ENCODE data around the gene GFRA1. TPM values are rescaled to one million over a fixed set of nuclear protein-coding genes. Genes with fewer than 3 reads are reported as not detected.

GFRA1 gene
- polyA plus RNA-seq, 3 donors from 2014 or later, result not detected

DNA sequence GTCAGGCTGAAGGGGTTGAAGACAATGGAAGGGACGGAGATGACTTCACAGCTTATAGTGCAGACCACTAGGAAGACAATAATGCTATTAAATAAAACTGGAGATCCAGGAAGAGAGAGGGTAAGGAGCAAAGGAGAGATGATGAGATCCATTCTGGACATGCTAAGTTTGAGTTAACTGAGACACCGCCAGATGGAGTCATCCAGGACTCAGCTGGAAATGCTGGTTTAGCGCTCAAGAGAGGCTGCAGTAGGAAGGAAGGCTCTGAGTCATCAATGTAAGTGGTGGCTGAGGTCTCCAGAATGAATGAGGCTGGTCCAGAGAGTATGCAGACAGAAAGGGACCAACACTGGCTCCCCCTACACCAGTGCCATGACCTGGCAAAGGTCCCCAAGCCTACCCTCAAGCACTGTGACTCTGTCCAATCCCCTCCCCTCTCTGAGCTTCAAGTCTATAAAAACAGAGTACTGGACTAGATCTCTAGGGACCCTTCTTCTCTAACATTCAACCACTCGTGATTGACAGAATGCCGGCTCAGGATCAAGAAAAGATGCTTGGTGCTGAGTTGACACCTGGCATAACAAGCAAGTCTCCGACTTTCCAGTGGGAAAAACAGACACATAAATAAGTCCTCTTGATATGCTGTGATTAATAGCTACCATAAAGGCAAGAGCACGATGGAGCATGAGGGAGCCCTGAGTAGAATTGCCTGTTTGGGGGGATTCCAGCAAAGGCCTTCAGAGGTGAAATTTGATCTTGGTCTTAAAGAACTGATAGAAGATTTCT lies 8.9 kb downstream of the GFRA1 start:
- DNase-seq, result no peak
- H3K27ac Mint-ChIP-seq, result no peak overlapping the region
- peaks cover 0 to 6% (median under 1%) of the 10 kb centered on the region in 6 donors for H3K9me3 Mint-ChIP-seq
- no peaks in the 10 kb centered on the region for H3K36me3 Mint-ChIP-seq
- peaks cover 0 to 4% (median 2%) of the 10 kb centered on the region in 3 donors for H3K27me3 Mint-ChIP-seq (ENCODE audit: low read depth in 3 of 3)
- no peaks in the 10 kb centered on the region for H3K4me1 Mint-ChIP-seq
- no peak overlapping the region for H3K4me3 Mint-ChIP-seq

DNA sequence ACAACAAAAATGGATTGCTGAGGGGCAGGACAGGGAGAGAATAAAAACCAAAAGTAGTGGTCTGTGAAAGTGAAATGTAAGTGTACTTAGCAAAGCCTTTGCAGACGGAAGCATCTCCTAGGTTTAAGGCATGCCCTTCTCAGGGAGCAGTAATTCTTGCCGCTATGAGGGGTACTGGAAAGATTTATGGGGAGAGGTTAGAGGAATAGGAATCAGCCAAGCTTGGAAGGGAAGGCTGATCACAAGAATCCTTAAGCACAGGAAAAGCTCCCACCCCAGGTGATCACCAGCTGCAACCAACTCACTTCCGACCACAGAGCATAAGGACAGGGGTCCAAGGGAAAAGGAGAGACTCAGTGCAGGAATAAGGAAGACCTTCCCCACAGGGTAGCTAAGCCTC lies 10.3 kb downstream of the GFRA1 start:
- DNase-seq, result no peak
- H3K9me3 Mint-ChIP-seq, result peaks cover 0 to 10% (median 2%) of the 10 kb centered on the region in 6 donors
- H3K27ac Mint-ChIP-seq, result no peak overlapping the region
- H3K4me1 Mint-ChIP-seq, result no peaks in the 10 kb centered on the region
- peaks cover 0 to 5% (median 2%) of the 10 kb centered on the region in 3 donors for H3K27me3 Mint-ChIP-seq (ENCODE audit: low read depth in 3 of 3)
- H3K4me3 Mint-ChIP-seq, result no peak overlapping the region
- no peaks in the 10 kb centered on the region for H3K36me3 Mint-ChIP-seq

DNA sequence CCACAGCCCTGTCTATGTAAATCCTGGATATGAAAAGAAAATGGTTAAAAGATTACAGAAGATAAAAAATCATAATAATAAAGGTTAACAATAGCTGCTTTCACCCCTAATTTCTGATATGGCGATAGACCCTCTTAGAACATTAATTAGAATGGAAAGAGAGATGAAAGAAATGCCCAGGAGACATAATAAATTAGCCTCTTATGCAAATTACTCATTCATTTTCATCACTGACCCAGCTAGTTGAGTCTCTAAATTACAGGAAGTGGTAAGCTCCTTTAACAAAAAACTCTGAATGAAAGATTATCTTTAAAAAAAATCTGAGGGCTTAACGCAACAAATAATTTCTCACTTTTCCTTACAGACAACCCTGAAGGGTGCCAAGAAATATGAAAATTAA lies 12.4 kb downstream of the GFRA1 start:
- Mint-ChIP-seq H3K27ac (no peak overlapping the region), H3K4me3 (no peak overlapping the region), H3K9me3 (peaks cover 0 to 11% (median 3%) of the 10 kb centered on the region in 6 donors), H3K27me3 (ENCODE audit: low read depth in 3 of 3) (peaks cover 0 to 4% (median 0%) of the 10 kb centered on the region in 3 donors), H3K4me1 (no peaks in the 10 kb centered on the region), H3K36me3 (no peaks in the 10 kb centered on the region)
- DNase-seq, result no peak

DNA sequence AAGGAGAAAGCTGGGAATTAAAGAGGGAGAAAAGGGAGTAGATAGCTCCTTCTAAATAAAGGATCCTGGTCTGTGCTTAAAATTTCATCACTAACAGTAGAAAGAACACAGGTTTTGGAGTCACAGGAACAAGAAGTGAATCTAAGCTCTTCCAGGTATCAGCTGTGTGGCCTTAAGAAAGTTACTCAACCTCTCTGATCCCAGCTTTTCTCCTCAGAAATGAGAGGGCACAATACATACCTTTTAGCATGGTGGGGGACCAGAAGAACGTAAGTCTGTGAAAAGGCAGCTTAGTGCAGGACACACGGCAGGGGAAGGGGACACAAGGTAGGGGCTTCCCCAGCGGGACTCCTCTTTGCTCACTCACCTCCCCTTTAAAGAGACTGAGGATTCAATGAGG lies 13.4 kb downstream of the GFRA1 start:
- H3K9me3 Mint-ChIP-seq, result peaks cover 0 to 11% (median 3%) of the 10 kb centered on the region in 6 donors
- no peak for DNase-seq
- H3K27ac Mint-ChIP-seq, result no peak overlapping the region
- H3K27me3 Mint-ChIP-seq (ENCODE audit: low read depth in 3 of 3), result peaks cover 0 to 4% (median 2%) of the 10 kb centered on the region in 3 donors
- H3K4me1 Mint-ChIP-seq, result no peaks in the 10 kb centered on the region
- H3K36me3 Mint-ChIP-seq, result no peaks in the 10 kb centered on the region
- H3K4me3 Mint-ChIP-seq, result no peak overlapping the region

DNA sequence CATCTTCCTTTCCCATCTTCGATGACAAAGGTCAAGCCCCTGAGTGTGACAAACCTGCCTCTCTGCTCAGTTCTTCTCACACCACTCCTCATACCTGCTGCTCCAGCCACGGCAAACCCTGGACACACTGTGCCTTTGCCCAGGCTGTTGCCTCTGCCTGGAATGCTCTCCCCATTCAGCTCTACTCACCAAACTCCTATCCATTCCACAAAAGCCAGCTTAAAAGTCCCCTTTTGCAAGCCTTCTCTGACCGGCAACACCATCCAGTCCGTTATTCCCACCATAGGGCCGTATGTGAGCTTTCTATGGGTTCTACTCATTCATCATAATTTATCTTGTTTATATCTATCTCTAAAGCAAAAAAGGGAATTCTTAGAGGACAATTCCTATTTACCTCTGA lies 15.2 kb downstream of the GFRA1 start:
- peaks cover 0 to 4% (median 3%) of the 10 kb centered on the region in 3 donors for H3K27me3 Mint-ChIP-seq (ENCODE audit: low read depth in 3 of 3)
- peaks cover 0 to 11% (median 3%) of the 10 kb centered on the region in 6 donors for H3K9me3 Mint-ChIP-seq
- DNase-seq, result no peak
- H3K36me3 Mint-ChIP-seq, result no peaks in the 10 kb centered on the region
- H3K4me1 Mint-ChIP-seq, result no peaks in the 10 kb centered on the region
- no peak overlapping the region for H3K27ac Mint-ChIP-seq
- H3K4me3 Mint-ChIP-seq, result no peak overlapping the region

DNA sequence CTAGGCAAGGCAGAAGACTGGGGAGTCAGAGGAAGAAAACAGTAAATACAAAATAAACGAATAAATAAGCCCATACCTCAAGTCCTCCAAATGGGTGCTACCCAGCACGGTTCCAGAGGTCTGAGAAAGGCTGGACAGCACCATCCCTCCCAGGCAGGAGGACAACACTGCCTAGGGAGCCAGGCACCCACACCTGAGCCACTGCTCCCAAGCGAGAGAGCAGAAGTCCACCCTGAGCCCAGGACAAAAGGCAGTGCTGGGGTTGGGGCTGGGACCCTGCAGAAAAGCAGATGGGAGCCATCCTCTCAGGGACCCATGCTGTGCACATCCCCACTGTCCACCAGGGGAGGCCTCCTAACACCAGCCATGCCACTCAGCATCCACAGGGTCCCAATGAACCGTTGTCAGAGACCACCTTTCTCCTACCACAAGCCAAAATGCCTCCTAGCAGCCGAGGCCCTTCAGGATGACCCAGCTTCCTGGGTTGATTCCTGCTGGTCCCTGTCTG lies 16.2 kb downstream of the GFRA1 start:
- peaks cover 0 to 11% (median 3%) of the 10 kb centered on the region in 6 donors for H3K9me3 Mint-ChIP-seq
- no peak overlapping the region for H3K27ac Mint-ChIP-seq
- H3K27me3 Mint-ChIP-seq (ENCODE audit: low read depth in 3 of 3), result peaks cover 0 to 3% (median 1%) of the 10 kb centered on the region in 3 donors
- no peak for DNase-seq
- H3K4me3 Mint-ChIP-seq, result no peak overlapping the region
- H3K36me3 Mint-ChIP-seq, result no peaks in the 10 kb centered on the region
- H3K4me1 Mint-ChIP-seq, result no peaks in the 10 kb centered on the region

DNA sequence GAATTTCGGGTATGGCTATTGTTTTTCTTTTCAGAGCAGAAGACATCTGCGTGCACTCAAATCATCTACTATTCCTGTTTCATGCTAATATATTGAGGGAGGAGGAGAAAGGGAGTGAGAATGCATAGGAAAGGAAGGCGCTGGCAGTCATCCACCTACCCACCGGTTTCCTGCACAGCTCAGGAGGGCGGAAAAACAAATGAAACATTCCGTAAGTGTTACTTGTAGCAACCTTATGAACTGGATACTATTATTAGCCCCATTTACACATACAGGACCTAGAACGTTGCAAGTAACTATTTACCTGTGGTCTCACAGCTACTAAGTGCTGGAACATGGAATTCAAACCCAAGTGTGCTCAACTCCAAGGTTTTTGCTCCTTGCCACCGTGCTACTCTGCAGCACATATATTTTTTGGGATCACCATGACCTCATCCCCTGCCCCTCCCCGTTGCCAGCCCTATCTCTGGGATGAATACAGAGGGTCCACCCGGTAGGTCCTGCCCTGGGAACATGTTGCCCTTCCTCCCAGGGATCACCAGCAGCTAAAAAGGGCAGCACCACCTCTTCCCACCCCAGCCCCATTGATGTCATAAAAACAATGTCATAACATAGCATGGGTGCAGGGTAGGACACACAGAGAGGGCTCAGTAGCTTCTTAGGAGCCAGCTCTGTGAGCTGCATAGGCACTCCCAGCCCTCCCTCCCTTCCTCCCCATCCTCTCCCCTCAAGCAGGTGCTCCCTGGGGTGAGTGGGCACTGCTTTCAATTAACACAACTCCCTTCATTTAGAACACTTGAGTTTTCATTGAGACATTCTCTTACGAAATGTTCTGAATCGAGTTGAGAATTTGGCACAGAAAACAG lies 16.9 kb downstream of the GFRA1 start:
- Mint-ChIP-seq H3K36me3 (no peaks in the 10 kb centered on the region), H3K4me3 (no peak overlapping the region), H3K9me3 (peaks cover 0 to 11% (median 3%) of the 10 kb centered on the region in 6 donors), H3K4me1 (no peaks in the 10 kb centered on the region), H3K27ac (no peak overlapping the region), H3K27me3 (ENCODE audit: low read depth in 3 of 3) (peaks cover 0 to 3% (median 1%) of the 10 kb centered on the region in 3 donors)
- DNase-seq, result no peak

DNA sequence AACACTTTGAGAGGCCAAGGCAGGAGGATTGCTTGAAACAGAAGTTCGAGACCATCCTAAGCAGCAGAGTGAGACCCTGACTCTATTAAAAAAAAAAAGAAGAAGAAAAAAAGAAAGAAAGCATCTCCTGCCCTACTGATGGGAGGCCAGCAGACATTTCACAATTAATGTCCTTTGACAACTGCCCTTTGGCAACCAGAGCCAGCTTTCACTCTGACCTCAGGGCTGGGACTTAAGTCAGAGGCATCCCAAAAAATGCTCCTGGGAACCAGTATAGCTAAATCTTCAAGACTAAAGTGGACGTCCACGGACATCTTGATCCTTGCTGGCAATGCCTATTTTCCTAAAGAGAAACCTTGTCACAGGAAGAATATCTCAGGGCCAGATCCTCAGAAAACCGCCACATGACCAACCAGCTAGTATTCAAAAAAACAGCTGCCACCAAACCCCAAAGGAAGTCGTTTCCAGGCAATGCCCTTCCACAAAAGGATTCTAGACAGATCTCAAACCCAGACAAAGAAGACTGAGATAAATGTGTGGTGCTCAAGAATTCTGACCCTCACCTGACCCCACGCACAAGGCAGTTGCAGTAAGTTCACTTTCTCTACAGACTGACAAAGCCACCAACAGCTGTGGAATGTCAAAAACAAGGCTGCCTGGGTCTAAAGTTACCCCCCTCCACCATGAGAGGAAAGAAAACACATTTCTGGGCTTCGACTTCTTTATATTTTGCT lies 18.4 kb downstream of the GFRA1 start:
- no peaks in the 10 kb centered on the region for H3K36me3 Mint-ChIP-seq
- no peak for DNase-seq
- peaks cover 0 to 8% (median 4%) of the 10 kb centered on the region in 6 donors for H3K9me3 Mint-ChIP-seq
- H3K4me1 Mint-ChIP-seq, result no peaks in the 10 kb centered on the region
- no peak overlapping the region for H3K4me3 Mint-ChIP-seq
- H3K27me3 Mint-ChIP-seq (ENCODE audit: low read depth in 3 of 3), result peaks cover 1 to 3% (median 2%) of the 10 kb centered on the region in 3 donors
- H3K27ac Mint-ChIP-seq, result no peak overlapping the region

DNA sequence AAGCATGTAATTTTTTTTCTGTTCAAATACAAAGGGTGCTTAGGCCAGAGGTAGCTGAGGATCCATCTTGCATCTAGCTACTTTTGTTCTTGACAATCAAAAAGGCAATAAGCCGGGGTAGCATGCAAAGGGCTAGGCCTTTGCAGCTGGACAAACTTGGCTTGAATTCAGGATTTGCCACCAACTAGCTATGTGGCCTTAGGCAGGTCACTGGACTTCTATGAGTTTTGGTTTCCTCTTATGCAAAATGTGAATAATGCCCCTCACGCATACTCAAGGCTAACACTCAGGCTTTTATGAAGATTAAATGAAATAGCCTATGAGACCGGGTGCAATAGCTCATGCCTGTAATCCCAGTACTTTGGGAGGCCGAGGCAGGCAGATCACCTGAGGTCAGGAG lies 19.3 kb downstream of the GFRA1 start:
- Mint-ChIP-seq H3K9me3 (peaks cover 0 to 8% (median 4%) of the 10 kb centered on the region in 6 donors), H3K4me3 (no peak overlapping the region), H3K27ac (no peak overlapping the region), H3K36me3 (no peaks in the 10 kb centered on the region), H3K27me3 (ENCODE audit: low read depth in 3 of 3) (peaks cover 2 to 4% (median 3%) of the 10 kb centered on the region in 3 donors), H3K4me1 (no peaks in the 10 kb centered on the region)
- no peak for DNase-seq

DNA sequence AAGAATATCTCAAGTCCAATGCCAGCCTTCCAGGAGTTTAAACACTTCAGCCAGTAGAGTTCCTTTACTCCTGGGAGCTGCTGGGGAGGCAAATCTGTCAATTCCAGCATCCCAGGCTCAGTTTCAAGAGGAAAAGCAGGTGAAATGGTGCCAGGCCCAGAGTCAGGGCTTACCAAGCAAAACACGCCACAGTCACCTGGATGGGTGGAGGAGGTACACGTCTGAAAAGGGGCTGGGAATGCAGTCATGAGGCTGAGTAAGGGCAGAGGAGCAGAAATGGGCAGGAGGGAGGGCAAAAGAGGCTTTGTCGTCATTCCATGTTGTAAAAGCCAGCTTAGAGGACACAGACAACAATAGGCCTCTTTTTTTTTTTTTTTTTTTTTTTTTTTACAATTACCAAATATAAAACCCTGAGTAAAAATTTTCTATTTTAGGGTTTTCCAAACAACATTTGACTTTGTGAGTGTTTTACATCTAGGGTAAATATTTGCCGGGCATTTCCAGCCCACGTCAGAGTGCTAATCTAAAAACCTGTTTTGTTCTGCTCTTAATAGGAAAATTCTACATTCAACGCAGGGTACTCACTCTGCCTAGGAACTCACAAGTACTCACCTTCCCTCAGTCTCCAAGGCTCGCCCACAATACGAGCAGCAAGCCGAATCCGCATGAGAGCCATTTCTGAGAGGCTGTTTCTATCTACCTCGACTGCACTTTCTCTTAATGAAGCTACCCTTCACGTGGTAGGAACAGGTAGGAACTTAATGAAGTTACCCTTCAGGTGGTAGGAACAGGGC lies 21.2 kb downstream of the GFRA1 start:
- no peak for DNase-seq
- peaks cover 0 to 5% (median 0%) of the 10 kb centered on the region in 6 donors for H3K9me3 Mint-ChIP-seq
- H3K27ac Mint-ChIP-seq, result no peak overlapping the region
- peaks cover 2 to 3% (median 2%) of the 10 kb centered on the region in 3 donors for H3K27me3 Mint-ChIP-seq (ENCODE audit: low read depth in 3 of 3)
- H3K4me3 Mint-ChIP-seq, result no peak overlapping the region
- H3K4me1 Mint-ChIP-seq, result no peaks in the 10 kb centered on the region
- no peaks in the 10 kb centered on the region for H3K36me3 Mint-ChIP-seq

DNA sequence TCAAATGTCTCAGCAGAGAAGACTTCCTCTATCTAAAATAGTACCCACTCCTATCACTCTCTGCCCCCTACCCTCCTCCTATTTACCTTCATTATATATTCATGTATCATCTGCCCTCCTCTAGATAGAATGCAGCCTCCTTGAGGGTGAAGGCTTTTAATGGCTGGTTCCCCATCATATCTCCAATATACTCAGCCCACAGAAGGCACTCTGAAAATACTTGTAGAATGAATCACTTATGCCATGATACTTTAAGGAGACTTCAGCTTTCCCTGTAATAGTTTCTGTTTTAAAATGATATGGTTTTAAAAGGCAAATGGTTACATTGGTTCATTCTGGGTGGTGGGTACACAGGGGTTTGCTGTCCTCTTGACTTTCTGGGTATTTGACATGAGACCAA lies 25.3 kb downstream of the GFRA1 start:
- H3K9me3 Mint-ChIP-seq, result peaks cover 0 to 8% (median under 1%) of the 10 kb centered on the region in 6 donors
- DNase-seq, result no peak
- H3K27ac Mint-ChIP-seq, result no peak overlapping the region
- H3K4me1 Mint-ChIP-seq, result no peaks in the 10 kb centered on the region
- H3K27me3 Mint-ChIP-seq (ENCODE audit: low read depth in 3 of 3), result peaks cover 2 to 4% (median 4%) of the 10 kb centered on the region in 3 donors
- H3K36me3 Mint-ChIP-seq, result no peaks in the 10 kb centered on the region
- H3K4me3 Mint-ChIP-seq, result no peak overlapping the region

DNA sequence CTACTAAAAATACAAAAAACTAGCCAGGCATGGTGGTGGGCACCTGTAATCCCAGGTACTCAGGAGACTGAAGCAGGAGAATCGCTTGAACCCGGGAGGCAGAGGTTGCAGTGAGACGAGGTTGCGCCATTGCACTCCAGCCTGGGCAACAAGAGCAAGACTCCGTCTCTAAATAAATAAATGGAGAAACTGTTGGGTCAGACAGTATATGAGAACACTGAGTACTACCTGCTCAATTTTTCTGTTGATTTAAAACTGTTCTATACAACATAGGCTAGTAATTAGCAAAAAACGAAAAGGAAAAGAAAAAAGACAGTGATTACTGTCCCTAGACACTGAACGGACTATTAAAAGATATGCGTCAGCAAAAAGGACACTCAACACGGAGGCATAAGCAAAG lies 26.7 kb downstream of the GFRA1 start:
- peaks cover 2 to 4% (median 4%) of the 10 kb centered on the region in 3 donors for H3K27me3 Mint-ChIP-seq (ENCODE audit: low read depth in 3 of 3)
- no peaks in the 10 kb centered on the region for H3K36me3 Mint-ChIP-seq
- no peak for DNase-seq
- H3K9me3 Mint-ChIP-seq, result peaks cover 0 to 6% (median under 1%) of the 10 kb centered on the region in 6 donors
- no peak overlapping the region for H3K4me3 Mint-ChIP-seq
- no peak overlapping the region for H3K27ac Mint-ChIP-seq
- H3K4me1 Mint-ChIP-seq, result no peaks in the 10 kb centered on the region

DNA sequence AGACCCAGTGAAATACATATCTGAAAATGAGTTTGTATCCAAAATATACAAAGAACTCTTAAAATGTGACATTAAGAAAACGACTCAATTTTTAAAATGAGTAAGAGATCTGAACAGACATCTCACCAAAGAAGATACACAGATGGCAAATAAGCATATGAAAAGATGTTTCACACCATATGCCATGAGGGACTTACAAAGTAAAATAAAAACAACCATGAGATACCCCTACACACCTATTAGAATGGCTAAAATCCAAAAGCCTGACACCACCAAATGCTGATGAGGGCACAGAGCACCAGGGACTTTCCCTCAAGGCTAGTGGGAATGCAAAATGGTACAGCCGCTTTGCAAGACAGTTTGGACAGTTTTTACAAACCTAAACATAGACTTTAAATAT lies 27.9 kb downstream of the GFRA1 start:
- H3K27me3 Mint-ChIP-seq (ENCODE audit: low read depth in 3 of 3), result peaks cover 2 to 4% (median 4%) of the 10 kb centered on the region in 3 donors
- no peak overlapping the region for H3K4me3 Mint-ChIP-seq
- H3K4me1 Mint-ChIP-seq, result no peaks in the 10 kb centered on the region
- no peak for DNase-seq
- H3K27ac Mint-ChIP-seq, result no peak overlapping the region
- H3K36me3 Mint-ChIP-seq, result no peaks in the 10 kb centered on the region
- peaks cover 0 to 5% (median under 1%) of the 10 kb centered on the region in 6 donors for H3K9me3 Mint-ChIP-seq

Data from immature natural killer cell (primary cell).